ENCODE results near the gene NLGN3.

DNA sequence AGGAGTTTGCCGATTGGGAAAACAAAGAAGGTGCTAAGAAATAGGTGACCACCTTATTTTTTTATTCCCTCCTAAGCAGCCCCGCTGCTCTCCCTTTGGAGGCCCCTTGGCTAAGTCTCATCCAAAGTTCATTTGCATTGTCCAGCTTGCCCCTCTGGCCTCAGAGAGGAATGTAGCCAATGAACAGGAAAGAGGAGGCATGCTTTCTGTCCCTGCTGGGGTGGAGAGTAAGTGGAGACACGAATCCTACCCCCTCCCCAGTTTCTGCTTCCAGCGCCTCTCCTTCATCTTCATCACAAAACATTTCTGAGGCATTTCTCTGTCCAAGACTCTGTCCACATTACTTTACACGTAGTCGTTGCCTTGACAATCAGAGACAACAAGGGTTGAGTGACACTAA is 38.7 kb downstream of the NLGN3 start:
- TF ChIP-seq CTCF (IDR thresholded peaks at IDR 0.05) (no peak), POLR2A (IDR thresholded peaks at IDR 0.05) (no peak), EP300 (IDR thresholded peaks at IDR 0.05) (no peak)
